Lower leg skin (tissue), 4 donors: ENCODE data around the gene ERC2. TPM values are rescaled to one million over a fixed set of nuclear protein-coding genes. Genes with fewer than 3 reads are reported as not detected.

ENCODE experiments used
- DNase-seq, 2 donors: peaks; one replicate each; pipeline ENCODE4 v3.0.0-alpha.2; 2019; ENCODE audit warnings: low spot score in 2 of 2
- H3K4me3 ChIP-seq: fragments of 200-600 bp; sonication (generic); 2 replicates; pipeline ENCODE4 v1.5.1; 2017; ENCODE audit warnings: mild to moderate bottlenecking, low read depth; ENCODE audit not compliant: poor library complexity, severe bottlenecking
- CTCF ChIP-seq, 3 donors: fragments of 450-650 bp; IDR thresholded peaks; one replicate each; pipeline ENCODE4 v1.5.1; 2016; ENCODE audit warnings: antibody characterized with exemption in 3 of 3, mild to moderate bottlenecking in 3 of 3, moderate library complexity in 2 of 3
- POLR2A ChIP-seq, 2 donors: fragments of 450-650 bp; IDR thresholded peaks; one replicate each; pipeline ENCODE4 v1.6.1; 2016 to 2017; ENCODE audit warnings: antibody characterized with exemption in 2 of 2, mild to moderate bottlenecking in 1 of 2, moderate library complexity in 1 of 2
- WGBS, 2 donors: methylation state at CpG; one replicate each; pipeline ENCODE4 v1.1.5; 2018; 5-methylcytosine and 5-hydroxymethylcytosine counted together
- intact Hi-C: fragments of 100-400 bp; cut with DNase I; formaldehyde crosslinking; loops from one replicate; pipeline ENCODE4 v1.15.0; 2023; ENCODE audit warnings: low total_unique reads
- total RNA-seq, 4 donors: library from RNA; depleted of rRNA; stranded (reverse); fragments of >200 nt; gene quantifications; one replicate each; pipeline ENCODE4 v1.1.0, GENCODE V29; 2016

The ERC2 gene
- total RNA-seq, 4 donors from 2014 or later = 0.23 to 1.3 (median 0.42) TPM; not detected in 1

GRCh38 chr3:56188201-56188600 is 280.1 kb downstream of the ERC2 start:
- intact Hi-C loops = no loop called here

DNA sequence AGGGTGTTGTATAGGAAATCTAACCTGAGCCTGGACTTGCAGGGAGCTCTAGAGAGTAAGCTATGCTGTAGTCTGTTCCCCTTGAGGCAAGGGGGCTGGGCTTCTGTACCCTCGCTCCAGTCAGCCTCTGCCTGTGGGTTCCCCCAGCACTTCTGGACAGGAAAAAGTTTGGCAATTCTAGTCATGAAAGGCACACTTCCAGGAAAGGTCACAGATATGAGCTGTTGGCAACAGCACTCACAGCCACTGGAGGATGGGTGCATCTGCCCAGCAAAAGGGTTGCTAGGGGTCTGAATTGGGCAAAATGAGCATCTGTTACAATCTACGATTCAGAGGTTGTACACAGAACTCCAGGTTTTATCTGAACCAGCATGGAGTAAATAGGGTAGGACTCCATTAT is 281.2 kb downstream of the ERC2 start:
- TF ChIP-seq POLR2A (IDR thresholded peaks at IDR 0.05) (no peak), CTCF (IDR thresholded peaks at IDR 0.05) (no peak)
- intact Hi-C loops = no loop called here
- H3K4me3 ChIP-seq = no peak overlapping the region
- 70 to 79% methylated on average over 2 of the region's 2 CpGs for WGBS, 2 donors
- DNase-seq = no peak

More at GRCh38 chr3:56188201-56188600, 280.1 kb downstream of the ERC2 start:
- TF ChIP-seq CTCF (IDR thresholded peaks at IDR 0.05) (no peak), POLR2A (IDR thresholded peaks at IDR 0.05) (no peak)
- no peak overlapping the region for H3K4me3 ChIP-seq
- 85 to 88% methylated on average over 9 of the region's 9 CpGs for WGBS, 2 donors
- no peak for DNase-seq

GRCh38 chr3:56185827-56186226 is 282.4 kb downstream of the ERC2 start:
- 97% methylated on average over 1 of the region's 1 CpG for WGBS, 2 donors
- H3K4me3 ChIP-seq = no peak overlapping the region
- no peak for DNase-seq
- intact Hi-C loops = no loop called here
- TF ChIP-seq CTCF (IDR thresholded peaks at IDR 0.05) = no peak
- no peak for TF ChIP-seq POLR2A (IDR thresholded peaks at IDR 0.05)

DNA sequence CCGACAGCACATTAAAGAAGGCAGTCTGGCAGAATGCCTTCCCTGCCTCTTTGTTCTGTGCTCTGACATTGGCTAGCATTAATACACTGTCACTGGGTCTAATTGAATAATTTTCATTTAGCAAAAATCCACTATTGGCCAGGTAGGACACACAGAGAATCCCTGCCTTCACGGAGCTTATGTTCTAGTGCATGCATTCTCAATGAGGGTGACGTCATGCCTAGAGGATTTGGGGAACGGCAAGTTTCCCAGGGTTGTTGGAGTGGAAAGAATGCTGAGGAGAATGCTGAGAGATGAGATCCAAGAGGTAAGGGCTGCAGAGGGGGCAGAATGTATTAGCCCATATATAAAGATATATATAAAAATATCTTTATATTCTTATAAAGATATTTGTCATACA is 284.7 kb downstream of the ERC2 start:
- no peak for DNase-seq
- intact Hi-C loops = no loop called here
- 56 to 61% methylated on average over 4 of the region's 4 CpGs for WGBS, 2 donors
- no peak overlapping the region for H3K4me3 ChIP-seq
- TF ChIP-seq CTCF (IDR thresholded peaks at IDR 0.05) (no peak), POLR2A (IDR thresholded peaks at IDR 0.05) (no peak)

DNA sequence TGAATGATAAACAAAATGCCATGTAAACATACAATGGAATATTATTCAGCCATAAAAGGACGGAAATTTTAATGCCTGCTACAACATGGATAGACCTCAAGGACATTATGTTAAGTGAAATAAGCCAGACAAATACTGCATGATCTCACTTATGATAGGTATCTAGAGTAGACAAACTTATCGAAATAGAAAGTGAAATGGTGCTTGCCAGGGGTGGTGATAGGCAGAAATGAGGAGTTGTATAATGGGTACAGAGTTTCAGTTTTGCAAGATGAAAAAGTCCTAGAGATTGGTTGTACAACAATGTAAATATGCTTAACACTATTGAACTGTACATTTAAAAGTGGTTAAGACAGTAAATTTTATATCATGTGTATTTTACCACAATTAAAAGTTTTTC is 287.8 kb downstream of the ERC2 start:
- 83 to 85% methylated on average over 2 of the region's 2 CpGs for WGBS, 2 donors
- no peak overlapping the region for H3K4me3 ChIP-seq
- TF ChIP-seq POLR2A (IDR thresholded peaks at IDR 0.05) = no peak
- no peak for TF ChIP-seq CTCF (IDR thresholded peaks at IDR 0.05)
- DNase-seq = no peak
- intact Hi-C loops = no loop called here

DNA sequence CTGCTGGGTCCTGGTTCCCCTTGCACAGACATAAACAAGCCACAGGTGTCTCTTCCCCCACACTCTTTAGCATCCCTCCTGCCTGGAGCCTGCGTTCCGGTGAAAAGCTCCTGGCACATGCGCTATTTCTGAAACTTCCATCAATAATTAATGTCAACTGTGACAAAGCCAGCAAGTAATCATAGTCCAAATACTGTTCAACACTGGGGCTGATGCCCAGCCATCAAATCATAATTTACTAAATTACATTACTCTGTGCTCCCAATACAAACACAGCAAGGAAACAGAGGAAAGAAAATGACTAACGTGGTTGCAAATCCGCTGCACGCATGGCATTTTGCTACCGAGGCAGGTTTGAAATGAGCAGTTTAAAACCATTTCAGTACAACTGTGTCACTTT is 294.7 kb downstream of the ERC2 start:
- 59% methylated on average over 7 of the region's 7 CpGs for WGBS, 2 donors
- intact Hi-C loops = no loop called here
- H3K4me3 ChIP-seq = no peak overlapping the region
- DNase-seq = no peak
- TF ChIP-seq CTCF (IDR thresholded peaks at IDR 0.05) = no peak
- no peak for TF ChIP-seq POLR2A (IDR thresholded peaks at IDR 0.05)
